ENCODE results near the gene IL15.

- TF ChIP-seq CTCF (IDR thresholded peaks at IDR 0.05; ENCODE audit: low read depth, low read length) (no peak), EZH2phosphoT487 (IDR thresholded peaks at IDR 0.05; ENCODE audit: low read depth) (no peak)
Measured at GRCh38 chr4:141645611-141646340, 9.4 kb downstream of the IL15 start.
